Stimulated activated CD8-positive, alpha-beta memory T cell treated with anti-CD3 and anti-CD28 coated beads, Interleukin-4, amount 100 ng/mL, for 4 hours (primary cell): ENCODE data around the gene AXIN1.

Experiments
- DNase-seq, 2 donors: peaks; one replicate each; pipeline ENCODE4 v3.0.0-alpha.2; 2020; ENCODE audit warnings: low read depth in 2 of 2, low spot score in 1 of 2

AXIN1 gene

DNA sequence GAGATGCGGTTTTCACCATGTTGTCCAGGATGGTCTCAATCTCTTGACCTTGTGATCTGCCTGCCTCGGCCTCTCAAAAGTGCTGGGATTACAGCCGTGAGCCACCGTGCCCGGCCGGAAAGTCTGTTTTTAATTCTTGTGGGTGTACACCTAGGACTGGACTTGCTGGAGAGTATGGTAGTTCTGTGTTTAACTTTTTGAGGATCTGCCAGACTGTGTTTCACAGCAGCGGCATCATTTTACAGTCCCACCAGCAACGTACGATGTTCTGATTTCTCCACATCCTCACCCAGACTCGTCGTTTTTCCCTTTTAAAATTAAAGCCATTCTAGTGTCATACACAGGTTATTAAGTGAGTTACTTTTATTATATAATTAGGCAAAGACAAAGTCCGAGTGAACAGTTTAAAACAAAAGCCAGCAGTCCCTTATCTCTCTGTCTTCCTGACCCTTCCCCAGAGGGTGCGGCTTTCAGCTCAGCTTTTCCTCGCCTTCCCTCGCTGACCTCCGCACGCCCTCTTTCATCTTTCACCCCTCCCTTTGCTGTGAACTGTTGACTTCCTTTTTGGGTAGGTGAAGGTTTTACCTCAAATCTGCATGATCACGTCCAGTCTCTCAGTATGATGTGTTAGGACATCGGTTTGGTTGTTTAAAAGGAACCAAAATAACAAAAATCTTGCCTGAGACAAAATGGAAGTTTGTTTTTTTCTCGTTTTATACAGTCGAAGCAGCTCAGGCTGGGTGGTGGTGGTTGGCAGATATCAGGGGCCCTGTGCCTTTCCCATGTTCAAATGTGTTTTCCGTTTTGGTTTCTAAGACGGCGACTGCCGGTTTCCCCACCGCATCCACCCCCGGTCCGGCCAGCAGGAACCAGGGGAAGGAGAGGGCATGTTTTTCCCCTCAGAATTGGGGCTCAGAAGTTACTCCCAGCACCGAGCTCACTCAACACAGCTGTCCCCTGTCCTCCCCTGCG is 99.9 kb downstream of the AXIN1 start:
- no peak for DNase-seq

DNA sequence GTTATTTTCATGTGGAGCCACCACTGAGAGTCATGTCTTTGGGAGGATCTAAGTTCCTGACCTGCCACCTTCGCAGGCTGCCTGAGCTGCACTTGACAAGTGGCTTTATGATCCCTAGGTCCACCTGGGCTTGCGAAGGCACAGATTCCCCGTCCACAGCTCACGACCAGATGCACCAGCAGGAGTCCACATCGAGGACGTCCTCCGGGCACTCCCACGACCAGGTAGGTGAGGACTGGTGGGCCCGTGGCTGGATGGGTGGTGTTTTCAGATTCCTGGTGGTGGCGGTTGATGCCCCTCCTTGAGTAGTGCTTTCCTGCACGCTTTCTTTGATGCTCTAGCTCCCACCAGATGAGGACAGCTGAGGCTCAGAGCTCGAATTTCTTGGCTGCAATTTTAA is 103.1 kb downstream of the AXIN1 start:
- no peak for DNase-seq

DNA sequence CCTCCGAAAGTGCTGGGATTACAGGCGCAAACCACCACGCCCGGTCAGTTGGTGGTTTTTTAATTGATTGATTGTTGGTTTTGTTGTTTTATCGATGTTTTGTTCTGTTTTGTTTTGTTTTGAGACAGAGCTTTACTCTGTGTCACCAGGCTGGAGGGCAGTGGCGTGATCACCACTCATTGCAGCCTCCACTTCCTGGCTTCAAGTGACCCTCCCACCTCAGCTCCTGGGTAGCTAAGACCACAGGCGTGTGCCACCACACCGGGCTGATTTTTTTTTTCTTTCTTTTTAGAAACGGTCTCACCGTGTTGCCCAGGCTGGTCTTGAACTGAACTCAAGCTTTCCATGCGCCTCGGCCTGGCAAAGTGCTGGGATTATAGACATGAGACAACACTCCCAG is 105.5 kb downstream of the AXIN1 start:
- no peak for DNase-seq

DNA sequence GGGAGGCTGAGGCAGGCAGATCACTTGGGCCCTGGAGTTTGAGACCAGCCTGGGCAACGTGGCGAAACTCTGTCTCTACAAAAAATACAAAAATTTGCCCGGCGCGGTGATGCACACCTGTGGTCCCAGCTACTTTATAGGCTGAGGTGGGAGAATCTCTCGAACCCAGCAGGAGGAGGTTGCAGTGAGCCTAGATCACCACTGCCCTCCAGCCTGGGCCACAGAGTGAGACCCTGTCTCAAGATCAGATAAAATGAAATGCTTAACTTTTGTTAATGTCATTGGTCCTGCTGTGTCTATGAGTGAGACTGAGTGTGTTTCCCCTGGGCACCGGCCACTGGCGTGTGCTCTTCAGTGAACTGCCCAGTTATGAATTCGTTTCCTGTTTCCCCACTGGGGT is 107.4 kb downstream of the AXIN1 start:
- DNase-seq, result no peak

DNA sequence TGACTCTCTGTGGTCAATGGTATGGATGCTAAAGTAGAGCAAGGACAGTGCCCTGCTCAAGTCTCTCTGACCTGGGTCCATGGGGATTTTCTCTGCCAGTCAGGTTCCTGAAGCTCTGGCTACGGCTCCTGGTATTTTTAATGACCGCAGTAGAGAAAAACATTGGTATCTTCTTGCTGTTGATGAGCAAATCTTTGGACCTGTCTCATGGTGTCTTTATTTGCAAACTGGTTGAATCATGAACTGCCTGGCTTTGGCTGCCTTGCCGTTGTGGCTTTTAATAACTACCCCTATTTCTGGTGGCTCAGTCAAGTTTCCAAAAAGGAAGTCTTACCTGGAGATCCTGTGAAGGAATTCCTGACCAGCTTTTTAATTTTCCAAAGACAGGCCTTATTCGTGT is 109.2 kb downstream of the AXIN1 start:
- no peak for DNase-seq

DNA sequence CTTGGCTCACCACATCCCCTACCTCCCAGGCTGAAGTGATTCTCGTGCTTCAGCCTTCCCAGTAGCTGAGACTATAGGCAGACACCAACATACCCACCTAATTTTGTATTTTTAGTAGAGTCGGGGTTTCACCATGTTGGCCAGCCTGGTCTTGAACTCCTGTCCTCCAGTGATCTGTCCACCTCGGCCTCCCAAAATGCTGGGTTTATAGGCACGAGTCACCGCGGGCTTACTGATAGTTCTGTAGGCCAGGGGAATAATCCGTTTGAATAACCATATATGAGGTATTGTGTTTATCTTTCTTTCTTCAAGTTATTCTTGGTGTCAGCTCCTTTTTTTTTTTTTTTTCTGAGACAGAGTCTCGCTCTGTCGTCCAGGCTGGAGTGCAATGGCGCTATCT is 110.2 kb downstream of the AXIN1 start:
- DNase-seq, result no peak

DNA sequence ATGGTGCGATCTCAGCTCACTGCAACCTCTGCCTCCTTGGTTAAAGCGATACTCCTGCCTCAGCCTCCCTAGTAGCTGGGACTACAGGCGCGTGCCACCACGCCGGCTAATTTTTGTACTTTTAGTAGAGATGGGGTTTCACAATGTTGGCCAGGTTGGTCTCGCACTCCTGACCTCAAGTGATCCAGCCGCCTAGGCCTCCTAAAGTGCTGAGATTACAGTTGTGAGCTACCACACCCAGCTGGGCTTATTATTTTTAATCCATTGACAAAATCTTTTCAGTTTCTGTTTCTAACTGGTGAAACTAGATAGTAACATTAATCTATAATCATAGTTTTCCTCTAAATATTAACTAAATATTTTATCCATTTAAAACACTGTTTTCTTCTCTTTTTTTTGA is 112.0 kb downstream of the AXIN1 start:
- no peak for DNase-seq

DNA sequence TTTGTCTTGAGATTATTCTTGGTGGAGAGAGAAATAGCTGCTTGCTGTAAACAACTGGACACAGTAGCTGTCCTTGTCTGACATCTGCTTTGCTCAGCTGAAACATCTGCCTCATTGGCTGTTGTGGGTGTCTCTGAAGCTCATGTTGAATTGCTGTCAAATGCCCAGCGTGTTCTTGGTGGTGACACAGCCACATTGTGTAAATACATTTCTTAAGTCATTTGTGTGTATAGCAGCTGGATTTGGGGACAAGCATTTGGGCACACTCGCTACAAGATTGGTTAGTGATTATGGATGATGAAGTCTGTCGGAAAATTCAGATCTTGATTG is 112.6 kb downstream of the AXIN1 start:
- DNase-seq, result no peak
